Measurements from ENCODE around the gene ITGA3. TPM values are rescaled to one million over a fixed set of nuclear protein-coding genes. Genes with fewer than 3 reads are reported as not detected.

ITGA3 gene
- polyA plus RNA-seq, 1 of the 3 experiments (the other 2 are of a cell fraction): 766 TPM

DNA sequence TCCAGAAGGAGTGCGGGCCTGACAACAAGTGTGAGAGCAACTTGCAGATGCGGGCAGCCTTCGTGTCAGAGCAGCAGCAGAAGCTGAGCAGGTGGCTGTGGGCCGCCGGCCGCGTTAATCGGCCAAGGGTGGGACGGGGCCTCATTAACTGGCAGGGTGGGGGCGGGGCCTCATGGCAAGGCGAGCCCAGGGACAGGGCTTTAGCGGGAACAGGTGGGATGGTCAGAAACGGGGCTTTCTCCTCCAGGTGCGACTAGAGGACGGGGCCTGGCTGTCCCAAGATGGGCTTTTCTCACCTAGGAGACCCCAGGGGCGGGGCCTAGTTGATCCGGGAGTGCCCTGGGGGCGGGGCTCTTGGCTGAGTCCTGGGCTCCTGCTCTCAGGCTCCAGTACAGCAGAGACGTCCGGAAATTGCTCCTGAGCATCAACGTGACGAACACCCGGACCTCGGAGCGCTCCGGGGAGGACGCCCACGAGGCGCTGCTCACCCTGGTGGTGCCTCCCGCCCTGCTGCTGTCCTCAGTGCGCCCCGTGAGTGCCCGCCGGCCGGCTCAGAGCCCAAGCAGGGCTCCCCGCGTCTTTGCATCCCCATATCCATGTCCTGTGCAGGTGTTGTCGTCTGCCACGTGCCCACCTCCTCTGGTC, 20.8 kb downstream of the ITGA3 start:
- 94% methylated on average over 37 of the region's 39 CpGs for WGBS (ENCODE audit: low lambda C conversion rate)
- peaks cover 87% of the 10 kb centered on the region for H3K79me2 ChIP-seq (ENCODE audit: insufficient read depth)
- POLR2A ChIA-PET: no interaction called here

More for the DNA sequence above, 20.8 kb downstream of the ITGA3 start:
- H3F3A ChIP-seq (replicated peaks; ENCODE audit: insufficient read depth): peaks cover 90% of the 10 kb centered on the region
- no peaks in the 10 kb centered on the region for H3K27me3 ChIP-seq (ENCODE audit: insufficient read depth)
- H3K4me3 ChIP-seq (ENCODE audit: low read depth in 2 of 2, low read length in 1 of 2): no peak overlapping the region
- no peaks in the 10 kb centered on the region for H3K4me1 ChIP-seq (ENCODE audit: control insufficient read depth in 1 of 2, insufficient read depth in 2 of 2, low read depth in 1 of 2, low read length in 1 of 2)
- no peak overlapping the region for H2AFZ ChIP-seq (ENCODE audit: low read depth)
- no peak overlapping the region for H3K4me2 ChIP-seq
- H4K20me1 ChIP-seq (ENCODE audit: insufficient read depth): peaks cover 88% of the 10 kb centered on the region
- TF ChIP-seq SMC3 (IDR thresholded peaks at IDR 0.05; ENCODE audit: low read depth, low read length) (no peak), CHD2 (IDR thresholded peaks at IDR 0.05; ENCODE audit: low read length, partially characterized antibody) (no peak), FOXJ3 (CRISPR knock-in tag; IDR thresholded peaks at IDR 0.05) (no peak), CTCF (IDR thresholded peaks at IDR 0.05) (no peak), GATA2 (CRISPR knock-in tag; IDR thresholded peaks at IDR 0.05) (no peak), FOSL2 (IDR thresholded peaks at IDR 0.05; ENCODE audit: borderline replicate concordance, low read depth) (no peak), PBX3 (IDR thresholded peaks at IDR 0.05) (no peak), NFIC (IDR thresholded peaks at IDR 0.05; ENCODE audit: borderline replicate concordance) (no peak), NRF1 (IDR thresholded peaks at IDR 0.05; ENCODE audit: low read depth, low read length) (no peak), FOXM1 (IDR thresholded peaks at IDR 0.05; ENCODE audit: low read depth) (no peak), ZBTB33 (IDR thresholded peaks at IDR 0.05; ENCODE audit: borderline replicate concordance, low read depth) (no peak)
- TF ChIP-seq, protein P1, sequence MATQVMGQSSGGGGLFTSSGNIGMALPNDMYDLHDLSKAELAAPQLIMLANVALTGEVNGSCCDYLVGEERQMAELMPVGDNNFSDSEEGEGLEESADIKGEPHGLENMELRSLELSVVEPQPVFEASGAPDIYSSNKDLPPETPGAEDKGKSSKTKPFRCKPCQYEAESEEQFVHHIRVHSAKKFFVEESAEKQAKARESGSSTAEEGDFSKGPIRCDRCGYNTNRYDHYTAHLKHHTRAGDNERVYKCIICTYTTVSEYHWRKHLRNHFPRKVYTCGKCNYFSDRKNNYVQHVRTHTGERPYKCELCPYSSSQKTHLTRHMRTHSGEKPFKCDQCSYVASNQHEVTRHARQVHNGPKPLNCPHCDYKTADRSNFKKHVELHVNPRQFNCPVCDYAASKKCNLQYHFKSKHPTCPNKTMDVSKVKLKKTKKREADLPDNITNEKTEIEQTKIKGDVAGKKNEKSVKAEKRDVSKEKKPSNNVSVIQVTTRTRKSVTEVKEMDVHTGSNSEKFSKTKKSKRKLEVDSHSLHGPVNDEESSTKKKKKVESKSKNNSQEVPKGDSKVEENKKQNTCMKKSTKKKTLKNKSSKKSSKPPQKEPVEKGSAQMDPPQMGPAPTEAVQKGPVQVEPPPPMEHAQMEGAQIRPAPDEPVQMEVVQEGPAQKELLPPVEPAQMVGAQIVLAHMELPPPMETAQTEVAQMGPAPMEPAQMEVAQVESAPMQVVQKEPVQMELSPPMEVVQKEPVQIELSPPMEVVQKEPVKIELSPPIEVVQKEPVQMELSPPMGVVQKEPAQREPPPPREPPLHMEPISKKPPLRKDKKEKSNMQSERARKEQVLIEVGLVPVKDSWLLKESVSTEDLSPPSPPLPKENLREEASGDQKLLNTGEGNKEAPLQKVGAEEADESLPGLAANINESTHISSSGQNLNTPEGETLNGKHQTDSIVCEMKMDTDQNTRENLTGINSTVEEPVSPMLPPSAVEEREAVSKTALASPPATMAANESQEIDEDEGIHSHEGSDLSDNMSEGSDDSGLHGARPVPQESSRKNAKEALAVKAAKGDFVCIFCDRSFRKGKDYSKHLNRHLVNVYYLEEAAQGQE (IDR thresholded peaks at IDR 0.05; ENCODE audit: low read depth, low read length): no peak
- peaks cover 94% of the 10 kb centered on the region in 2 experiments for H3K36me3 ChIP-seq (replicated peaks in 1 of 2; ENCODE audit: control insufficient read depth in 1 of 2, insufficient read depth in 2 of 2, low read length in 1 of 2)
- no peaks in the 10 kb centered on the region for H3K9me3 ChIP-seq
- H3K9me2 ChIP-seq: no peaks in the 10 kb centered on the region
- no peak overlapping the region for H3K9ac ChIP-seq
- CTCF ChIA-PET: interaction anchor here (0.8 to 5.8 kb wide), 7 partner anchors 11 to 80 kb away, joined by 3 to 41 read pairs (median 19); partner anchors contain the start of gene ITGA3
- H3K27ac ChIP-seq (ENCODE audit: low read depth in 2 of 2, low read length in 1 of 2): peak overlapping the region in 1 of 2 experiments; percentile 24; a peak in 1 of 4 replicates
- no peak for DNase-seq
